Measurements from ENCODE around the gene KIF16B. TPM values are rescaled to one million over a fixed set of nuclear protein-coding genes. Genes with fewer than 3 reads are reported as not detected.

KIF16B gene
- total and polyA plus RNA-seq, 2 of the 8 experiments (the other 6 are each of a cell fraction or from before 2014, with no cell fraction given), result 3.0 to 9.2 TPM

DNA sequence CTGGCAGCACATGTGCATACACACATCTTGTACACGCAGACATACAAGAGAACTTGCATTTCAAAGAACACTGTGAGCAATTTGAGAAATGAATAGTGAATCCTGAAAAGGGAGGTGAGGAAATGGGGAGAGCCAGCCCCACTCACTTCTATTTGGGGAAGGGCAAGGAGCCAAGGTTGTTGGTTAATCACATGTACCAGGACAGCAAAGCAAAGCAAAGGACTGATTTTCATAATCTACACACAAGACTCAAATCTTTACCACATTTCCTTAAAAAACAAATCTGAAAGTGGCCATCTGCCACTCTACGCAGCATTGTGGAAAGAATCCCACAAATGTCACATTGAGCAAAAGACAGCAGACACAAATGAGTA lies 35.0 kb upstream of the KIF16B start:
- Histone ChIP-seq H2AFZ (ENCODE audit: low read length) (no peak overlapping the region), H4K91ac (replicated peaks; ENCODE audit: insufficient read length, low read length) (no peak overlapping the region), H3K9ac (replicated peaks in 1 of 4; ENCODE audit: extremely low read depth in 1 of 4, low read depth in 3 of 4, low read length in 3 of 4) (no peak overlapping the region), H3K27me3 (replicated peaks in 1 of 4; ENCODE audit: control insufficient read depth in 3 of 4, extremely low read depth in 1 of 4, insufficient read depth in 3 of 4, low read length in 3 of 4) (no peaks in the 10 kb centered on the region), H3K14ac (ENCODE audit: insufficient read length) (no peak overlapping the region), H2BK5ac (ENCODE audit: low read depth, low read length) (no peak overlapping the region), H4K8ac (ENCODE audit: extremely low read depth, insufficient read depth, low read length) (no peak overlapping the region), H3K4me1 (replicated peaks in 1 of 4; ENCODE audit: control insufficient read depth in 3 of 4, insufficient read depth in 4 of 4, low read length in 3 of 4) (no peaks in the 10 kb centered on the region), H2BK20ac (ENCODE audit: low read length) (no peak overlapping the region), H3K27ac (ENCODE audit: low read depth, low read length) (no peak overlapping the region), H3K9me3 (ENCODE audit: insufficient read depth in 2 of 2, low read depth in 1 of 2, low read length in 1 of 2) (no peaks in the 10 kb centered on the region), H2BK120ac (replicated peaks; ENCODE audit: low read depth, low read length) (no peak overlapping the region), H3K18ac (ENCODE audit: extremely low read depth, low read length) (no peak overlapping the region), H2AK5ac (ENCODE audit: low read depth, low read length) (no peak overlapping the region), H2BK15ac (ENCODE audit: low read length) (no peak overlapping the region), H2BK12ac (ENCODE audit: low read depth, low read length) (no peak overlapping the region), H3K4ac (replicated peaks; ENCODE audit: insufficient read length, low read depth, low read length) (no peak overlapping the region), H3K23ac (ENCODE audit: insufficient read length) (no peak overlapping the region), H3K79me1 (ENCODE audit: low read depth, low read length) (no peaks in the 10 kb centered on the region), H3K4me2 (ENCODE audit: insufficient read depth in 1 of 2, low read depth in 2 of 2, low read length in 2 of 2) (no peak overlapping the region), H3K56ac (replicated peaks; ENCODE audit: insufficient read length, low read depth, low read length) (no peak overlapping the region), H3K79me2 (ENCODE audit: control insufficient read depth in 1 of 2, insufficient read depth in 2 of 2, low read length in 2 of 2) (no peaks in the 10 kb centered on the region), H3K23me2 (ENCODE audit: low read depth, low read length) (no peaks in the 10 kb centered on the region), H4K20me1 (replicated peaks in 1 of 2; ENCODE audit: control insufficient read depth in 1 of 2, insufficient read depth in 2 of 2, low read length in 2 of 2) (no peaks in the 10 kb centered on the region), H3K4me3 (ENCODE audit: extremely low read depth in 1 of 4, insufficient read depth in 2 of 4, low read depth in 3 of 4, low read length in 4 of 4) (no peak overlapping the region), H3K36me3 (ENCODE audit: control insufficient read depth in 2 of 4, insufficient read depth in 4 of 4, low read length in 3 of 4) (no peaks in the 10 kb centered on the region), H4K5ac (ENCODE audit: insufficient read length, low read depth, low read length) (no peak overlapping the region)
- peak in 1 of 2 experiments; percentile 0 for DNase-seq (ENCODE audit: low read depth in 1 of 2, low spot score in 2 of 2)
- POLR2A ChIA-PET (ENCODE audit: partially characterized antibody), result no interaction called here
- no peak for FAIRE-seq
- WGBS, 2 experiments (ENCODE audit: extremely low coverage in 1 of 2, insufficient coverage in 1 of 2, insufficient read length in 1 of 2, insufficient replicate concordance in 2 of 2, low coverage in 1 of 2, low lambda C conversion rate in 2 of 2, missing lambda C conversion rate in 1 of 2), result 87% methylated on average over 2 of the region's 2 CpGs; no CpG with 5 or more reads in 1 of the 2 experiments
- CTCF ChIA-PET (ENCODE audit: partially characterized antibody), result no interaction called here
- TF ChIP-seq, protein P1, sequence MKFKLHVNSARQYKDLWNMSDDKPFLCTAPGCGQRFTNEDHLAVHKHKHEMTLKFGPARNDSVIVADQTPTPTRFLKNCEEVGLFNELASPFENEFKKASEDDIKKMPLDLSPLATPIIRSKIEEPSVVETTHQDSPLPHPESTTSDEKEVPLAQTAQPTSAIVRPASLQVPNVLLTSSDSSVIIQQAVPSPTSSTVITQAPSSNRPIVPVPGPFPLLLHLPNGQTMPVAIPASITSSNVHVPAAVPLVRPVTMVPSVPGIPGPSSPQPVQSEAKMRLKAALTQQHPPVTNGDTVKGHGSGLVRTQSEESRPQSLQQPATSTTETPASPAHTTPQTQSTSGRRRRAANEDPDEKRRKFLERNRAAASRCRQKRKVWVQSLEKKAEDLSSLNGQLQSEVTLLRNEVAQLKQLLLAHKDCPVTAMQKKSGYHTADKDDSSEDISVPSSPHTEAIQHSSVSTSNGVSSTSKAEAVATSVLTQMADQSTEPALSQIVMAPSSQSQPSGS (IDR thresholded peaks at IDR 0.05; ENCODE audit: low read length), result no peak
- TF ChIP-seq SUZ12 (IDR thresholded peaks at IDR 0.05; ENCODE audit: low read length), result no peak
- TF ChIP-seq, protein P2, sequence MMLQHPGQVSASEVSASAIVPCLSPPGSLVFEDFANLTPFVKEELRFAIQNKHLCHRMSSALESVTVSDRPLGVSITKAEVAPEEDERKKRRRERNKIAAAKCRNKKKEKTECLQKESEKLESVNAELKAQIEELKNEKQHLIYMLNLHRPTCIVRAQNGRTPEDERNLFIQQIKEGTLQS (IDR thresholded peaks at IDR 0.05; ENCODE audit: insufficient read depth, low read depth, low read length), result no peak
- no peak for TF ChIP-seq TAF1 (IDR thresholded peaks at IDR 0.05; ENCODE audit: low read depth, low read length)
- TF ChIP-seq SP4 (IDR thresholded peaks at IDR 0.05; ENCODE audit: low read length), result no peak
- TF ChIP-seq CREB1 (IDR thresholded peaks at IDR 0.05), result no peak
- TF ChIP-seq POLR2AphosphoS5 (IDR thresholded peaks at IDR 0.05; ENCODE audit: low read depth, low read length), result no peak
- TF ChIP-seq GTF2F1 (IDR thresholded peaks at IDR 0.05; ENCODE audit: borderline replicate concordance, low read depth, low read length), result no peak

Data from H1 (cell line).